PFSK-1 (cell line): ENCODE results near the gene STXBP5L.

Experiments
- FOXP2 ChIP-seq: optimal IDR thresholded peaks from 2 replicates; pipeline ENCODE3; 2011; ENCODE audit warnings: borderline replicate concordance, control low read depth, inconsistent platforms; ENCODE audit not compliant: insufficient read depth; ENCODE audit errors: extremely low read length, extremely low read depth
- POLR2AphosphoS5 ChIP-seq: IDR thresholded peaks from 2 replicates; pipeline ENCODE4 v1.6.1; 2012; ENCODE audit warnings: low read depth, mild to moderate bottlenecking, control low read depth, low read length, moderate library complexity
- SIN3A ChIP-seq: IDR thresholded peaks from 2 replicates; pipeline ENCODE4 v1.6.1; 2012; ENCODE audit warnings: mild to moderate bottlenecking, low read length, moderate library complexity, borderline replicate concordance; ENCODE audit not compliant: insufficient read depth
- TAF1 ChIP-seq: IDR thresholded peaks from 2 replicates; pipeline ENCODE4 v1.6.1; 2012; ENCODE audit warnings: low read length, control low read depth, borderline replicate concordance; ENCODE audit not compliant: insufficient read depth
- TF ChIP-seq, protein P1 (sequence below), 2 experiments: IDR thresholded peaks; 2 replicates each; pipeline versions ENCODE4 v1.6.1 to v1.8.0; 2011 to 2012; ENCODE audit warnings: low read depth in 2 of 2, low read length in 2 of 2, control low read depth in 1 of 2, inconsistent platforms in 1 of 2, mild to moderate bottlenecking in 1 of 2, moderate library complexity in 1 of 2; ENCODE audit not compliant: insufficient read depth in 1 of 2

The STXBP5L gene

DNA sequence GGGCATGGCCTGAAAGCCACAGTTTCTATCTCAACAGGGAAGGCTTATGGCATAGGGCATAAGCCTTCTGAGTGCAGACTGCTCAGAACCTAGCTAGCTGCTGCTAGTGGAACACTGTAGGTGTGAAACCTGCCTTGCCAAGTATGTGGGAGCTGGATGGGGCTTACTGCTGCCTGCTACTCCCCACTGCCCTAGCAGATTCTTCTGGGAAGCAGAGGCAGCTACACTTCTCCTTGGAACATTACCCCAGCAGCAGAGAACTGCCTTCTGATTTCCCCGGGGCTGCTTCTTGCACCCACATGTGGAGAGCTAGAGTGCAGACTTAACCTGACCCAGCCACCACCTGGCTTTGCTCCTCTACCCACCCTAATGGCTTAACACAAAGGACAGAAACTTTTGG, 422.1 kb downstream of the STXBP5L start:
- TF ChIP-seq TAF1 (no peak), POLR2AphosphoS5 (no peak)

DNA sequence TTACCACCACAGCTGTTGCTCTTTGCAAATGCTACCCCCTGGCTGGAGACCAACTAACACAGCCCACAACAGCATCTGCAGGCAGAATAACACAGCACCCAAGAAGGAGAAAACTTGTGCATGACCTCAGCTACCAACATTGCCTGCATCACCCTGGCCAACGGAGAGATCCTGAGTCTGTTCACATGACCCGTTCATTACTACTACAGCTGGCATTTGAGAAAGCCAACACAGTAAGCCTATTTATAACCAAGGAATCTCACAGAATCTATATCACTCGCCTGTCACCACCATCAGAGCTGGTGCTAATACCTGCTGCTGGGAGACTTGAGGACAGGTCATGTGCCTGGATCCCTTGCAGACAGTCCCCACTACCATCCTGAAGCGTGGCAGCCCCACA, 422.6 kb downstream of the STXBP5L start:
- TF ChIP-seq TAF1 (no peak), POLR2AphosphoS5 (no peak), FOXP2 (no peak), SIN3A (no peak)
- TF ChIP-seq, protein P1, sequence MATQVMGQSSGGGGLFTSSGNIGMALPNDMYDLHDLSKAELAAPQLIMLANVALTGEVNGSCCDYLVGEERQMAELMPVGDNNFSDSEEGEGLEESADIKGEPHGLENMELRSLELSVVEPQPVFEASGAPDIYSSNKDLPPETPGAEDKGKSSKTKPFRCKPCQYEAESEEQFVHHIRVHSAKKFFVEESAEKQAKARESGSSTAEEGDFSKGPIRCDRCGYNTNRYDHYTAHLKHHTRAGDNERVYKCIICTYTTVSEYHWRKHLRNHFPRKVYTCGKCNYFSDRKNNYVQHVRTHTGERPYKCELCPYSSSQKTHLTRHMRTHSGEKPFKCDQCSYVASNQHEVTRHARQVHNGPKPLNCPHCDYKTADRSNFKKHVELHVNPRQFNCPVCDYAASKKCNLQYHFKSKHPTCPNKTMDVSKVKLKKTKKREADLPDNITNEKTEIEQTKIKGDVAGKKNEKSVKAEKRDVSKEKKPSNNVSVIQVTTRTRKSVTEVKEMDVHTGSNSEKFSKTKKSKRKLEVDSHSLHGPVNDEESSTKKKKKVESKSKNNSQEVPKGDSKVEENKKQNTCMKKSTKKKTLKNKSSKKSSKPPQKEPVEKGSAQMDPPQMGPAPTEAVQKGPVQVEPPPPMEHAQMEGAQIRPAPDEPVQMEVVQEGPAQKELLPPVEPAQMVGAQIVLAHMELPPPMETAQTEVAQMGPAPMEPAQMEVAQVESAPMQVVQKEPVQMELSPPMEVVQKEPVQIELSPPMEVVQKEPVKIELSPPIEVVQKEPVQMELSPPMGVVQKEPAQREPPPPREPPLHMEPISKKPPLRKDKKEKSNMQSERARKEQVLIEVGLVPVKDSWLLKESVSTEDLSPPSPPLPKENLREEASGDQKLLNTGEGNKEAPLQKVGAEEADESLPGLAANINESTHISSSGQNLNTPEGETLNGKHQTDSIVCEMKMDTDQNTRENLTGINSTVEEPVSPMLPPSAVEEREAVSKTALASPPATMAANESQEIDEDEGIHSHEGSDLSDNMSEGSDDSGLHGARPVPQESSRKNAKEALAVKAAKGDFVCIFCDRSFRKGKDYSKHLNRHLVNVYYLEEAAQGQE (IDR thresholded peaks at IDR 0.05; ENCODE audit: insufficient read depth in 1 of 2, low read depth in 2 of 2, low read length in 2 of 2) = no peak

DNA sequence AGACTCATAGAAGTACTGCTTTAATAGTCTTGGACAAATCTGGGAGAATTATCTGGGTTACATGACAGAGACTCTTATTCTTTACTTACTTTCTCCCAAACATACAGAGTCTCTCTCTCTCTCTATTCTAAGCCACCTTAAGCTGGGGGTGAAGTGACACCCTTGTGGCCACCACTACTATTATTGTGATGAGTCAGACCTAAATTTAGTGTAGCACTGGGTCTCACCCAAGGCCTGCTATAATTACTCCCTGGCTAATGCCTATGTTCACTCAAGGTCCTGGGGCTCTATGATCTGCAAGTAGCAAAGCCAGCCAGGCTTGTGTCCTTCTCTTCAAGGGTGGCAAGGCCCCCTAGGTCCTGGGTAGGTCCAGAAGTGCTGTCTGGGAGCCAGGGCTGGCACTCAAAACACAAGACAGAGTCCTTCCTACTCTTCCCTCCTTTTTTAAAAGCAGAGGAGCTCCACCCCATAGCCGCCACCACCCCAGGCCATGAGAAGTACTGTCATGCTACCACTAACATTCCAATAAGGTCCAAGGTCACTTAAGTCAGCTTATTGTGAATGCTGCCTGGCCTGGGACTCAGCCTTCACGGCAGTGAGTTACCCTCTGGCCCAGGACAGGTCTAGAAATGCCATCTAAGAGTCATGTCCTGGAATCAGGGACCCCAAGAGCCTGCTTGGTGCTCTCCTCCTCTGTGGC, 454.2 kb downstream of the STXBP5L start:
- TF ChIP-seq FOXP2 (no peak), SIN3A (no peak), TAF1 (no peak), POLR2AphosphoS5 (no peak)
- TF ChIP-seq, protein P1 (IDR thresholded peaks at IDR 0.05; ENCODE audit: insufficient read depth in 1 of 2, low read depth in 2 of 2, low read length in 2 of 2) = no peak

DNA sequence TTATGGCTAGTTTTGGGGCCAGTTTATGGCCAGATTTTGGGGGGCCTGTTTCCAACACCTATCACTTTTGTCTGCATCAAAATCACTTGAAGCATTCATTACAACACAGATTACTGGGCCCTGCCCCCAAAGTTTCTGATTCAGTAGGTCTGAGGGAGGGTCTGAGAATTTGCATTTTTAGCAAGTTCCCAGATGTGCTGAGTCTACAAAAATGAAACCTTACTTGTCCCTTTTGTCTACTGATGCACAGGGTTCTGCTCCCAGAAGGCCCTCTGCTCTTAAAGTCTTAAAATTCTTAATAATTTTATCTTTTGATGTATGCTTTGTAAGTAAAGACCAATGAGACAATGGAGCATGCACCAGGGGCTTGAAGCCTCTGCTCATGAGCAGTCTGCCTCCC, 491.8 kb downstream of the STXBP5L start:
- TF ChIP-seq SIN3A (no peak), FOXP2 (no peak), POLR2AphosphoS5 (no peak)
- TF ChIP-seq, protein P1 (IDR thresholded peaks at IDR 0.05; ENCODE audit: insufficient read depth in 1 of 2, low read depth in 2 of 2, low read length in 2 of 2) = no peak

DNA sequence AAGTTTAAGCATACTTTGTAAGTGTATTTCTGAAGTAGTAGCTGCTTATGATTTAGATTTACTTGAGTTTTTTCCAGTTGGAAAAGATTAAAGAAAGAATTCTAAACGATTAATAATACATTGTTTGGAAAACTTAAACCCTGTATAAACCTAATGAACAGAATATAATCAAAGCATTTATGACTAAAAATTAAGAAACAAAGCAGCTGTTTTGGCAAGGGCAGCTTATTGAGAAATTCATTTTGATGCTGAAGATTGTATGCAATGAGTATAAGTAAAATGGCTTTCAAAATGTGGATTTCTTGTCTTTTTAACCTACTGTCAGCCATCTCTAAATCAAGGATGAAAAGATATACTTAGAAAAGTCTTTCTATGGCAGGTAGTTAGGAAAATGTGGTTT, 497.6 kb downstream of the STXBP5L start:
- TF ChIP-seq, protein P1 (IDR thresholded peaks at IDR 0.05; ENCODE audit: insufficient read depth in 1 of 2, low read depth in 2 of 2, low read length in 2 of 2) = no peak
- TF ChIP-seq POLR2AphosphoS5 (no peak), TAF1 (no peak), FOXP2 (no peak), SIN3A (no peak)
